Measurements from ENCODE around the gene RNF220.

- TF ChIP-seq, protein P1, sequence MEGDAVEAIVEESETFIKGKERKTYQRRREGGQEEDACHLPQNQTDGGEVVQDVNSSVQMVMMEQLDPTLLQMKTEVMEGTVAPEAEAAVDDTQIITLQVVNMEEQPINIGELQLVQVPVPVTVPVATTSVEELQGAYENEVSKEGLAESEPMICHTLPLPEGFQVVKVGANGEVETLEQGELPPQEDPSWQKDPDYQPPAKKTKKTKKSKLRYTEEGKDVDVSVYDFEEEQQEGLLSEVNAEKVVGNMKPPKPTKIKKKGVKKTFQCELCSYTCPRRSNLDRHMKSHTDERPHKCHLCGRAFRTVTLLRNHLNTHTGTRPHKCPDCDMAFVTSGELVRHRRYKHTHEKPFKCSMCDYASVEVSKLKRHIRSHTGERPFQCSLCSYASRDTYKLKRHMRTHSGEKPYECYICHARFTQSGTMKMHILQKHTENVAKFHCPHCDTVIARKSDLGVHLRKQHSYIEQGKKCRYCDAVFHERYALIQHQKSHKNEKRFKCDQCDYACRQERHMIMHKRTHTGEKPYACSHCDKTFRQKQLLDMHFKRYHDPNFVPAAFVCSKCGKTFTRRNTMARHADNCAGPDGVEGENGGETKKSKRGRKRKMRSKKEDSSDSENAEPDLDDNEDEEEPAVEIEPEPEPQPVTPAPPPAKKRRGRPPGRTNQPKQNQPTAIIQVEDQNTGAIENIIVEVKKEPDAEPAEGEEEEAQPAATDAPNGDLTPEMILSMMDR (IDR thresholded peaks at IDR 0.05): no peak
- TF ChIP-seq POLR2A (IDR thresholded peaks at IDR 0.05): no peak
- no peak for TF ChIP-seq POLR2AphosphoS5 (IDR thresholded peaks at IDR 0.05)
- no peak for TF ChIP-seq EP300 (IDR thresholded peaks at IDR 0.05)
Observed at GRCh38 chr1:44575396-44575795, 170.3 kb downstream of the RNF220 start.
